Osteoblast (primary cell): ENCODE measurements around the gene FAM222B. TPM values are rescaled to one million over a fixed set of nuclear protein-coding genes. Genes with fewer than 3 reads are reported as not detected.
A peak's percentile ranks its signal among the peaks of the same experiment; 100 is the strongest.
"Not testable (repeated sequence)": the region's sequence is repeated elsewhere in the genome, so short reads cannot be mapped to it uniquely, and the experiment has no call there.

Experiments
- DNase-seq: peaks from one replicate; pipeline ENCODE4 v3.0.0; 2011; ENCODE audit warnings: low spot score, mixed read lengths; ENCODE audit not compliant: insufficient read length; ENCODE audit errors: missing footprints
- H2AFZ ChIP-seq: 2 replicates; pipeline ENCODE4 v1.6.0; 2011; ENCODE audit warnings: mild to moderate bottlenecking, low read length
- H3K27ac ChIP-seq: 2 replicates; pipeline ENCODE4 v1.5.1; 2011; ENCODE audit warnings: mild to moderate bottlenecking, low read depth, low read length, moderate library complexity
- H3K27me3 ChIP-seq: 2 replicates; pipeline ENCODE4 v1.6.0; 2012; ENCODE audit warnings: mild to moderate bottlenecking, control low read depth, inconsistent platforms, low read length, moderate library complexity; ENCODE audit not compliant: insufficient read depth
- H3K36me3 ChIP-seq: 2 replicates; pipeline ENCODE4 v1.5.1; 2011; ENCODE audit warnings: mild to moderate bottlenecking, low read length, control low read depth, moderate library complexity; ENCODE audit not compliant: insufficient read depth
- H3K4me1 ChIP-seq: 2 replicates; pipeline ENCODE4 v1.5.1; 2011; ENCODE audit warnings: mild to moderate bottlenecking, low read length, control low read depth, moderate library complexity; ENCODE audit not compliant: insufficient read depth
- H3K4me2 ChIP-seq: 2 replicates; pipeline ENCODE4 v1.6.0; 2011; ENCODE audit warnings: mild to moderate bottlenecking, low read length; ENCODE audit not compliant: insufficient read depth
- H3K4me3 ChIP-seq: fragments of 200-600 bp; sonication (generic); 3 replicates; pipeline ENCODE4 v1.5.1; 2012; ENCODE audit warnings: mild to moderate bottlenecking, low read length, inconsistent platforms; ENCODE audit not compliant: insufficient read depth
- H3K79me2 ChIP-seq: 2 replicates; pipeline ENCODE4 v1.6.0; 2012; ENCODE audit warnings: mild to moderate bottlenecking, low read length, control low read depth, inconsistent platforms; ENCODE audit not compliant: insufficient read depth
- H3K9me3 ChIP-seq: 2 replicates; pipeline ENCODE4 v1.5.1; 2011; ENCODE audit warnings: low read depth, low read length, control low read depth
- H4K20me1 ChIP-seq: 2 replicates; pipeline ENCODE4 v1.6.0; 2012; ENCODE audit warnings: mild to moderate bottlenecking, low read length, control low read depth; ENCODE audit not compliant: insufficient read depth
- total RNA-seq: library from RNA; depleted of rRNA; stranded (reverse); fragments of >200 nt; gene quantifications from 2 replicates; pipeline ENCODE4 v1.2.3, GENCODE V29; 2012
- TF ChIP-seq, protein P1 (sequence below): IDR thresholded peaks from 2 replicates; pipeline ENCODE4 v1.5.1; 2011; ENCODE audit warnings: mild to moderate bottlenecking, low read depth, low read length, moderate library complexity; ENCODE audit errors: extremely low read depth

FAM222B gene
- total RNA-seq, 1 donor: 5.1 TPM

DNA sequence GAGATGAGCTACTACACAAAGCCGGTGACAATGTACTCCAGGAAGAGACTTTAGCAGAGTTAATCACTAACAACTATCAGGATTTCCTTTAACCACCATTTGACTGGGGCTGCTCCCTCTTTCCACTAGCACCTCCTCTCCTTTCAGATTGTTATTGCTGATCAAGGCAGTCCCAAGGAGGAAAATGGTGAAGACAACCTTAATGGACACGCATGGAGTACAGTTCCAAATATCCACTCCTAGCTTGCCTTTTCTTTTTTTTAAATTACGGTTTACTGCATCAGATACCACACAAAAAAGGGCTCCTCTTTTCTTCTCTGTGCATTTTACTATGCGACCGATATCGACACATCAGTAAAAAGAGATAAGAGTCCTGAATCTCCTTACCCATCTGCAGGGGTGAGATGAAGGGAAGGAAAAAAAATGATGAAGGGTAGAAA is 30.9 kb downstream of the FAM222B start:
- Histone ChIP-seq H3K9me3 (no peaks in the 10 kb centered on the region), H4K20me1 (peaks cover 16% of the 10 kb centered on the region), H2AFZ (peak overlapping the region; percentile 73), H3K4me2 (peak overlapping the region; percentile 84), H3K4me1 (peaks cover 35% of the 10 kb centered on the region), H3K27ac (peak overlapping the region; percentile 98), H3K27me3 (no peaks in the 10 kb centered on the region), H3K4me3 (peak overlapping the region; percentile 97), H3K79me2 (peaks cover 61% of the 10 kb centered on the region), H3K36me3 (no peaks in the 10 kb centered on the region)
- no peak for DNase-seq
- TF ChIP-seq, protein P1, sequence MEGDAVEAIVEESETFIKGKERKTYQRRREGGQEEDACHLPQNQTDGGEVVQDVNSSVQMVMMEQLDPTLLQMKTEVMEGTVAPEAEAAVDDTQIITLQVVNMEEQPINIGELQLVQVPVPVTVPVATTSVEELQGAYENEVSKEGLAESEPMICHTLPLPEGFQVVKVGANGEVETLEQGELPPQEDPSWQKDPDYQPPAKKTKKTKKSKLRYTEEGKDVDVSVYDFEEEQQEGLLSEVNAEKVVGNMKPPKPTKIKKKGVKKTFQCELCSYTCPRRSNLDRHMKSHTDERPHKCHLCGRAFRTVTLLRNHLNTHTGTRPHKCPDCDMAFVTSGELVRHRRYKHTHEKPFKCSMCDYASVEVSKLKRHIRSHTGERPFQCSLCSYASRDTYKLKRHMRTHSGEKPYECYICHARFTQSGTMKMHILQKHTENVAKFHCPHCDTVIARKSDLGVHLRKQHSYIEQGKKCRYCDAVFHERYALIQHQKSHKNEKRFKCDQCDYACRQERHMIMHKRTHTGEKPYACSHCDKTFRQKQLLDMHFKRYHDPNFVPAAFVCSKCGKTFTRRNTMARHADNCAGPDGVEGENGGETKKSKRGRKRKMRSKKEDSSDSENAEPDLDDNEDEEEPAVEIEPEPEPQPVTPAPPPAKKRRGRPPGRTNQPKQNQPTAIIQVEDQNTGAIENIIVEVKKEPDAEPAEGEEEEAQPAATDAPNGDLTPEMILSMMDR: no peak

DNA sequence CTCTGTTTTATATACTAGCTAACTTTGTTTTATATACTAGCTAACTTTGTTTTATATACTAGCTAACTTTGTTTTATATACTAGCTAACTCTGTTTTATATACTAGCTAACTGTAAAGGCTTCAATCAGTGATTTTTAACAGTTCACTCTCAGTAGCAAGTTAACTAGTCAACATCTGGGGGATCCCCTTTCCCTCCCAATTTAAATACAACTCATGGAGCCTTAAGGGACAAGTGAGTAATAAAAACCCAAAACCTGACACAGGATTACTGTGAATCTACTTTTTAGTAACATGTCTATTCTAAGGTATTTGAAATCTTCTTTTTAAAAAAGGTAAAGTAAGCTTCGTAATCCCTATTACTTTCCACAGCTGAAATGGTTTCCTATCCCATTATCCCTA is 32.2 kb downstream of the FAM222B start:
- Histone ChIP-seq H3K36me3 (peaks cover 3% of the 10 kb centered on the region), H3K4me3 (no peak overlapping the region), H4K20me1 (peaks cover 18% of the 10 kb centered on the region), H3K9me3 (no peaks in the 10 kb centered on the region), H3K27me3 (no peaks in the 10 kb centered on the region), H3K27ac (no peak overlapping the region), H2AFZ (no peak overlapping the region), H3K4me1 (peaks cover 35% of the 10 kb centered on the region), H3K79me2 (peaks cover 61% of the 10 kb centered on the region), H3K4me2 (no peak overlapping the region)
- TF ChIP-seq, protein P1: no peak
- no peak for DNase-seq

DNA sequence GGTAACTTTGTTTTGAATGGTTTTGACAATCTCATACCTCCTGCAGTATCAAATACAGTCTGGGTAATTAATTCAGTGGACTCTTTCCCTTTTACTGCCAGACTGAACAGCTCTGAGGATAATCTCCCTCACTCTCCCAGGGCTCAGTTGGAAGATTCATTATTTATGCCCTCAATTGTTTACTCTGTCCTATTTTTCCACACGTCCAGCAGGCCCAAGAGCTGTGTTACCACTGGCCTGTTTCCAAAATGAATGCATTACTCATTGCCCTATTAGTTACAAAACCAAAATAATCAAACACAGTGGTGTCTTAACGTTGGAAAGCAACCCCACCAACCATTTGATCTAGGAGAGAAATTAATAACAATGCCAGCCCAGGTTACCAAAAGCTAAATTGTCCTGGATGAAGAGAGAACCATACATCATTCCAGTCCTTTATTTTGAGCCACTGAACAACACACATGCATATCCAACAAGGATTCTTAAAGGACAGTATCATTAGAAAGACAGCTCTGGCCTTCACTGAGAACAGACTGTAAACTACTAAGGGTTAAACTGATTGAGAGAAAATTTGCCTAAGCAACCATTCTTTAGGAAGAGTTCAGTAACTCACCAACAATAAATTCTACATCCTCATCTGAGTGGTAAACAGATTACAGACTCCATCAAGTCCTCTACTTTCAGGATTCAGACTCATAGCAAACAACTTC is 34.5 kb downstream of the FAM222B start:
- peak; percentile 92 for DNase-seq
- Histone ChIP-seq H3K36me3 (peaks cover 3% of the 10 kb centered on the region), H3K4me3 (no peak overlapping the region), H3K4me1 (peaks cover 34% of the 10 kb centered on the region), H3K27me3 (no peaks in the 10 kb centered on the region), H3K4me2 (peak overlapping the region; percentile 70), H3K79me2 (peaks cover 66% of the 10 kb centered on the region), H3K9me3 (no peaks in the 10 kb centered on the region), H3K27ac (peak overlapping the region; percentile 87), H4K20me1 (peaks cover 18% of the 10 kb centered on the region), H2AFZ (no peak overlapping the region)
- TF ChIP-seq, protein P1: no peak

DNA sequence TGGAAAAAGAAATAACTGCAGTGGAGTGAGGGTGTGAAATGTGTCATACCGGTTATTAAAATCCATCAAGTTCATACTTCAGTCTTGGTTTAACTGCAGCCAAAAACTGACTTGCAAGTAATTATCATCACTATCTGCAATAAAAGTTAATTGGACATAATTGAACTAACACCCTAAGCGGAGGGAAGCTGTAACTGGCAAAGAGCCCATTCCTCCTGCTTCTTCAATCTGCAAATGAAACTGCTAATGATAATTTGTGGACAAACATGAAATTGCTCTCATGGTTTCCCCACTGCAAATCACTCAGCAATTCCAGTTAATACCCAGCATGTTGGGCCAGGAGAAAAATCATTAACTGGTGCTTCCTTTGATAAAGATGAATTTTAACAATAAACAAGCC is 46.5 kb downstream of the FAM222B start:
- Histone ChIP-seq H3K27me3 (no peaks in the 10 kb centered on the region), H3K4me2 (no peak overlapping the region), H4K20me1 (peaks cover 24% of the 10 kb centered on the region), H3K4me1 (no peaks in the 10 kb centered on the region), H3K4me3 (no peak overlapping the region), H3K36me3 (no peaks in the 10 kb centered on the region), H2AFZ (no peak overlapping the region), H3K9me3 (no peaks in the 10 kb centered on the region), H3K27ac (no peak overlapping the region), H3K79me2 (peaks cover 86% of the 10 kb centered on the region)
- TF ChIP-seq, protein P1: no peak
- no peak for DNase-seq

DNA sequence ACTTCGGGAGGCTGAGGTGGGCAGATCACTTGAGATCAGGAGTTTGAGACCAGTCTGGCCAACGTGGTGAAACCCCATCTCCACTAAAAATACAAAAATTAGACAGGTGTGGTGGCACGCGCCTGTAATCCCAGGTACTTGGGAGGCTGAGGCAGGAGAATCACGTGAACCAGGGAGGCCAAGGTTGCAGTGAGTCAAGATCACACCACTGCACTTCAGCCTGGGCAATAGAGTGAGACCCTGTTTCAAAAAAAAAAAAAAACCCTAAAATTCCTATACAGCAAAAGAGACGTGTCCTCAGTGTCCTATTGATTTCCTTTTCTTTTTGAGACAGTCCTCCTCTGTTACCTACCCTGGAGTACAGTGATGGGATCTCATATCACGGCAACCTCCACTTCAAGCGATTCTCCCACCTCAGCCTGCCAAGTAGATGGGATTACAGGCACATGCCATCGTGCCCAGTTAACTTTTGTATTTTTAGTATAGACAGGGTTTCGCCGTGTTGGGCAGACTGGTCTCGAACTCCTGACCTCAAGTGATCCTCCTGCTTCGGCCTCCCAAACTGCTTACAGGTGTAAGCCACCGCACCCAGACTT is 47.6 kb downstream of the FAM222B start:
- H3K4me1 ChIP-seq, H3K9me3 ChIP-seq, H3K36me3 ChIP-seq, H3K4me2 ChIP-seq, H2AFZ ChIP-seq, H3K27me3 ChIP-seq, DNase-seq, H3K4me3 ChIP-seq, H3K27ac ChIP-seq: not testable (repeated sequence)
- peaks cover 84% of the 10 kb centered on the region for H3K79me2 ChIP-seq
- peaks cover 27% of the 10 kb centered on the region for H4K20me1 ChIP-seq
